ENCODE measurements around the gene TAOK1.

GRCh38 chr17:29363716-29364115 is 26.4 kb upstream of the TAOK1 start:
- no peak for TF ChIP-seq CTCF (IDR thresholded peaks at IDR 0.05)
- no peak for TF ChIP-seq EZH2 (IDR thresholded peaks at IDR 0.05; ENCODE audit: borderline replicate concordance, insufficient read depth, low read depth, low read length, poor library complexity, severe bottlenecking)

Measured in B cell (primary cell).